GM12878 (cell line): ENCODE measurements around the gene MOGAT1. TPM values are rescaled to one million over a fixed set of nuclear protein-coding genes. Genes with fewer than 3 reads are reported as not detected.

Experiments
- ATAC-seq: fragments of 200-7000 bp; cut with Tn5 transposase; 3 replicates; pipeline ENCODE4 v1.9.1; 2020; ENCODE audit warnings: mild to moderate bottlenecking, moderate library complexity
- BruUV-seq: library from RNA; stranded (reverse); fragments of 400-500 nt; replicated peaks from 2 replicates; lab custom pipeline; 2021; lab: Mats Ljungman, UMichigan
- CTCF ChIA-PET: fragments of 300-600 bp; sonication (Branson Sonifier 250); formaldehyde crosslinking; extraction: SDS; loops from one replicate; lab custom pipeline; 2021; ENCODE audit warnings: inconsistent platforms; lab: Yijun Ruan, JAX
- POLR2A ChIA-PET: fragments of 350-600 bp; formaldehyde crosslinking; extraction: SDS; loops from one replicate; lab custom pipeline; 2021; ENCODE audit warnings: inconsistent platforms; lab: Charles Lee
- RAD21 ChIA-PET: fragments of 300-600 bp; sonication (Branson Sonifier 250); formaldehyde crosslinking; loops from one replicate; lab custom pipeline; 2023; ENCODE audit warnings: antibody characterized with exemption; ENCODE audit not compliant: unreplicated experiment; lab: Charles Lee
- SMC1A ChIA-PET: fragments of 300-600 bp; sonication (Branson Sonifier 250); formaldehyde crosslinking; loops from one replicate; lab custom pipeline; 2023; ENCODE audit not compliant: unreplicated experiment, uncharacterized antibody; lab: Charles Lee
- DNase-seq: peaks from one replicate; pipeline ENCODE4 v3.0.0-alpha.2; 2011; ENCODE audit warnings: low read depth, low spot score
- FAIRE-seq: peaks from 3 replicates; lab custom pipeline; 2011; peaks lifted over from hg19 to GRCh38; lab: Jason Lieb, UNC
- H2AFZ ChIP-seq: 2 replicates; pipeline ENCODE4 v1.6.0; 2011; ENCODE audit warnings: low read depth, low read length, control low read depth; ENCODE audit not compliant: control insufficient read depth
- H3K27ac ChIP-seq: 2 replicates; pipeline ENCODE4 v1.5.1; 2011; ENCODE audit warnings: control low read depth; ENCODE audit not compliant: control insufficient read depth, insufficient read depth
- H3K27me3 ChIP-seq, 2 experiments: replicated peaks in 1 of 2; 2 replicates each; pipeline versions ENCODE4 v1.6.0 to v1.6.1; 2011; ENCODE audit warnings: low read length in 1 of 2; ENCODE audit not compliant: control insufficient read depth in 2 of 2, insufficient read depth in 2 of 2
- H3K36me3 ChIP-seq, 2 experiments: 2 replicates each; pipeline ENCODE4 v1.5.1; 2011; ENCODE audit warnings: low read length in 1 of 2; ENCODE audit not compliant: control insufficient read depth in 2 of 2, insufficient read depth in 2 of 2
- H3K4me1 ChIP-seq: 2 replicates; pipeline ENCODE4 v1.6.1; 2011; ENCODE audit warnings: mild to moderate bottlenecking, low read length, moderate library complexity, mixed read lengths; ENCODE audit not compliant: control insufficient read depth, insufficient read depth
- H3K4me2 ChIP-seq: 2 replicates; pipeline ENCODE4 v1.6.0; 2011; ENCODE audit warnings: control low read depth; ENCODE audit not compliant: control insufficient read depth, insufficient read depth
- H3K4me3 ChIP-seq: fragments of 200-600 bp; sonication (generic); 2 replicates; pipeline ENCODE4 v1.5.1; 2016
- H3K79me2 ChIP-seq: 2 replicates; pipeline ENCODE4 v1.6.0; 2011; ENCODE audit warnings: low read length; ENCODE audit not compliant: control insufficient read depth, insufficient read depth
- H3K9ac ChIP-seq: 2 replicates; pipeline ENCODE4 v1.8.0; 2011; ENCODE audit warnings: low read length, control low read depth, mixed read lengths; ENCODE audit not compliant: control insufficient read depth, insufficient read depth
- H3K9me3 ChIP-seq: replicated peaks from 3 replicates; pipeline ENCODE4 v1.5.1; 2011; ENCODE audit warnings: mild to moderate bottlenecking, low read length; ENCODE audit not compliant: control insufficient read depth, insufficient read depth
- H4K20me1 ChIP-seq: 2 replicates; pipeline ENCODE4 v1.6.0; 2011; ENCODE audit not compliant: control insufficient read depth, insufficient read depth
- CBX5 ChIP-seq: sonication (generic); IDR thresholded peaks from 2 replicates; pipeline ENCODE4 v1.6.1; 2016; ENCODE audit warnings: low read depth, moderate library complexity, mild to moderate bottlenecking, inconsistent platforms
- CEBPZ ChIP-seq: fragments of 150-350 bp; IDR thresholded peaks from 2 replicates; pipeline ENCODE4 v1.6.1; 2016; ENCODE audit warnings: low read depth, low read length
- E4F1 ChIP-seq: fragments of 450-650 bp; IDR thresholded peaks from 2 replicates; pipeline ENCODE4 v1.6.1; 2018; ENCODE audit warnings: borderline replicate concordance, mild to moderate bottlenecking; ENCODE audit not compliant: partially characterized antibody
- FOXK2 ChIP-seq: fragments of 450-650 bp; IDR thresholded peaks from 2 replicates; pipeline ENCODE4 v1.6.1; 2017; ENCODE audit warnings: mild to moderate bottlenecking, moderate library complexity
- FOXM1 ChIP-seq: IDR thresholded peaks from 2 replicates; pipeline ENCODE4 v1.6.1; 2012; ENCODE audit warnings: low read depth, mild to moderate bottlenecking, inconsistent platforms, low read length, moderate library complexity
- GATAD2B ChIP-seq: fragments of 450-650 bp; conservative IDR thresholded peaks from 2 replicates; pipeline ENCODE4 v1.6.1; 2017; ENCODE audit warnings: low read depth, mild to moderate bottlenecking, moderate library complexity
- IKZF2 ChIP-seq, 2 experiments: fragments of 450-650 bp; IDR thresholded peaks; 2 replicates each; pipeline ENCODE4 v1.6.1; 2017; ENCODE audit warnings: mild to moderate bottlenecking in 2 of 2, moderate library complexity in 2 of 2
- JUNB ChIP-seq: IDR thresholded peaks from 2 replicates; pipeline ENCODE4 v1.6.1; 2016; ENCODE audit warnings: antibody characterized with exemption, mild to moderate bottlenecking
- MXI1 ChIP-seq: fragments of 150-350 bp; IDR thresholded peaks from 2 replicates; pipeline ENCODE4 v1.6.1; 2011; ENCODE audit warnings: low read depth, mild to moderate bottlenecking, inconsistent platforms, low read length, improper control_type of control experiment
- RCOR1 ChIP-seq: conservative IDR thresholded peaks from 2 replicates; pipeline ENCODE4 v1.6.1; 2012; ENCODE audit warnings: low read depth, low read length, improper control_type of control experiment
- RFX5 ChIP-seq: IDR thresholded peaks from 2 replicates; pipeline ENCODE4 v1.6.1; 2011; ENCODE audit warnings: low read depth, low read length, improper control_type of control experiment
- SIX5 ChIP-seq: IDR thresholded peaks from 2 replicates; pipeline ENCODE4 v1.6.1; 2011; ENCODE audit warnings: mild to moderate bottlenecking, low read depth, low read length, moderate library complexity; ENCODE audit not compliant: severe bottlenecking
- SP1 ChIP-seq: IDR thresholded peaks from one replicate; pipeline ENCODE4 v1.6.1; 2011; ENCODE audit warnings: low read depth, low read length
- TAF1 ChIP-seq: IDR thresholded peaks from 2 replicates; pipeline ENCODE4 v1.6.1; 2011; ENCODE audit warnings: mild to moderate bottlenecking, low read depth, low read length, borderline replicate concordance
- USF2 ChIP-seq: IDR thresholded peaks from 2 replicates; pipeline ENCODE4 v1.6.1; 2011; ENCODE audit warnings: low read depth, low read length, improper control_type of control experiment, borderline replicate concordance
- WGBS: methylation state at CpG from one replicate; pipeline ENCODE4 v1.1.6; 2016; ENCODE audit warnings: low lambda C conversion rate; ENCODE audit not compliant: insufficient replicate concordance, insufficient coverage; ENCODE audit errors: missing lambda C conversion rate; 5-methylcytosine and 5-hydroxymethylcytosine counted together
- in situ Hi-C: fragments of 300-500 bp; cut with MboI; formaldehyde crosslinking; loops from 9 replicates; pipeline ENCODE4 v1.14.3; 2018; ENCODE audit warnings: mixed read lengths
- intact Hi-C: fragments of 100-400 bp; cut with micrococcal nuclease; formaldehyde crosslinking; loops from one replicate; pipeline ENCODE4 v1.14.2; 2022; ENCODE audit not compliant: unreplicated experiment
- polyA plus RNA-seq, 11 experiments: library from polyadenylated mRNA; depleted of rRNA in 4 of 11; unstranded in 6 of 11; stranded (reverse) in 5 of 11; fragments of >200 nt; fragmentation: Nextera tagmentation in 4 of 11; fragmentation: Illumina TruSeq in 1 of 11; extraction: Ambion mirVana in 4 of 11; extraction: Trizol in 1 of 11; gene quantifications; 1 replicate in 1 of 11; 2 replicates in 10 of 11; pipeline versions ENCODE4 v1.2.1 to v1.2.3, GENCODE V29; 2011 to 2016; ENCODE audit warnings: inconsistent platforms in 2 of 11, missing spikeins in 2 of 11, low read depth in 1 of 11
- total RNA-seq, 4 experiments: library from RNA; depleted of rRNA in 3 of 4; stranded (reverse); fragments of >200 nt in 3 of 4; fragmentation: Illumina TruSeq in 1 of 4; extraction: Trizol in 1 of 4; gene quantifications; 2 replicates each; pipeline versions ENCODE4 v1.2.1 to v1.2.3, GENCODE V29; 2013 to 2021

The MOGAT1 gene
- total and polyA plus RNA-seq, 10 of the 15 experiments (the other 5 are each of a cell fraction or from before 2014, with no cell fraction given), result not detected

GRCh38 chr2:222728621-222729020, 57.2 kb downstream of the MOGAT1 start:
- ChIA-PET POLR2A (no interaction called here), CTCF (interaction anchor here (0.7 to 1.4 kb wide), 3 partner anchors 17 to 211 kb away, joined by 3 to 4 read pairs (median 3); no protein-coding TSS in a partner anchor), RAD21 (no interaction called here), SMC1A (interaction anchor here (1.2 kb wide), 3 partner anchors 9 to 22 kb away, joined by 3 to 4 read pairs (median 4); no protein-coding TSS in a partner anchor)
- Histone ChIP-seq H3K4me2 (no peak overlapping the region), H2AFZ (no peak overlapping the region), H3K4me1 (peaks cover 17% of the 10 kb centered on the region), H4K20me1 (no peaks in the 10 kb centered on the region), H3K27ac (no peak overlapping the region), H3K9ac (no peak overlapping the region), H3K27me3 (no peaks in the 10 kb centered on the region), H3K9me3 (no peaks in the 10 kb centered on the region; the same call in 2 of the 3 replicates), H3K36me3 (no peaks in the 10 kb centered on the region), H3K79me2 (no peaks in the 10 kb centered on the region), H3K4me3 (no peak overlapping the region)
- no peak for FAIRE-seq
- TF ChIP-seq IKZF2 (IDR thresholded peaks at IDR 0.05), result no peak
- TF ChIP-seq USF2, result no peak
- no peak for TF ChIP-seq RFX5
- TF ChIP-seq CEBPZ, result no peak
- no peak for TF ChIP-seq E4F1
- TF ChIP-seq GATAD2B, result no peak
- no peak for TF ChIP-seq SIX5
- no peak for TF ChIP-seq CBX5
- TF ChIP-seq TAF1, result no peak
- TF ChIP-seq FOXK2, result no peak
- TF ChIP-seq RCOR1, result no peak
- TF ChIP-seq SP1, result no peak
- TF ChIP-seq JUNB, result no peak
- no peak for TF ChIP-seq MXI1
- TF ChIP-seq FOXM1, result no peak
- 80% methylated on average over 3 of the region's 3 CpGs for WGBS
- intact Hi-C loops, result no loop called here
- no TSS peak for BruUV-seq
- in situ Hi-C loops, result no loop called here
- DNase-seq, result no peak
- no peak for ATAC-seq
